Neural crest cell (in vitro differentiated cells): ENCODE results near the gene SMCO2. TPM values are rescaled to one million over a fixed set of nuclear protein-coding genes. Genes with fewer than 3 reads are reported as not detected.

Experiments
- DNase-seq: peaks from one replicate; pipeline ENCODE4 v3.0.0; 2021; ENCODE audit warnings: low read depth, mixed read lengths, low spot score
- H3K27ac Mint-ChIP-seq: one replicate; pipeline ENCODE4 v1.8.0; 2021; ENCODE audit warnings: mild to moderate bottlenecking, mixed read lengths; ENCODE audit not compliant: unreplicated experiment
- H3K27me3 Mint-ChIP-seq: 2 replicates; pipeline ENCODE4 v1.8.0; 2021; ENCODE audit warnings: low read depth, mild to moderate bottlenecking, mixed read lengths
- H3K36me3 Mint-ChIP-seq: 2 replicates; pipeline ENCODE4 v1.8.0; 2021; ENCODE audit warnings: low read depth, mild to moderate bottlenecking, mixed read lengths
- H3K4me1 Mint-ChIP-seq: 2 replicates; pipeline ENCODE4 v1.8.0; 2021; ENCODE audit warnings: mixed read lengths
- H3K4me3 Mint-ChIP-seq: one replicate; pipeline ENCODE4 v1.8.0; 2021; ENCODE audit warnings: mild to moderate bottlenecking, mixed read lengths
- H3K9me3 Mint-ChIP-seq: 2 replicates; pipeline ENCODE4 v1.8.0; 2021; ENCODE audit warnings: mixed read lengths
- CTCF ChIP-seq: fragments of 200-600 bp; sonication (generic); conservative IDR thresholded peaks from 2 replicates; pipeline ENCODE4 v1.5.0; 2021; ENCODE audit warnings: antibody characterized with exemption, mild to moderate bottlenecking
- total RNA-seq: library from RNA; stranded (reverse); gene quantifications from 2 replicates; pipeline ENCODE4 v1.2.1, GENCODE V29; 2021

Gene SMCO2
- total RNA-seq, 1 donor from 2014 or later: not detected

GRCh38 chr12:27502021-27502435 is 55.5 kb downstream of the SMCO2 start:
- Mint-ChIP-seq H3K27ac (no peak overlapping the region), H3K36me3 (peaks cover 6% of the 10 kb centered on the region), H3K27me3 (no peaks in the 10 kb centered on the region), H3K4me1 (no peaks in the 10 kb centered on the region), H3K9me3 (peaks cover 8% of the 10 kb centered on the region), H3K4me3 (no peak overlapping the region)
- no peak for DNase-seq
- TF ChIP-seq CTCF: no peak

GRCh38 chr12:27504507-27504906 is 58.0 kb downstream of the SMCO2 start:
- Mint-ChIP-seq H3K4me1 (no peaks in the 10 kb centered on the region), H3K9me3 (peaks cover 6% of the 10 kb centered on the region), H3K4me3 (no peak overlapping the region), H3K36me3 (peaks cover 6% of the 10 kb centered on the region), H3K27me3 (no peaks in the 10 kb centered on the region), H3K27ac (no peak overlapping the region)
- DNase-seq: no peak
- TF ChIP-seq CTCF: no peak

- Mint-ChIP-seq H3K4me1 (no peaks in the 10 kb centered on the region), H3K9me3 (peaks cover 6% of the 10 kb centered on the region), H3K27me3 (no peaks in the 10 kb centered on the region), H3K4me3 (no peak overlapping the region), H3K27ac (no peak overlapping the region), H3K36me3 (peaks cover 6% of the 10 kb centered on the region)
- no peak for TF ChIP-seq CTCF
- DNase-seq: no peak
Observed at GRCh38 chr12:27505109-27505508, 58.6 kb downstream of the SMCO2 start.

- TF ChIP-seq CTCF: no peak
- peaks cover 6% of the 10 kb centered on the region for H3K9me3 Mint-ChIP-seq
- no peak overlapping the region for H3K4me3 Mint-ChIP-seq
- H3K36me3 Mint-ChIP-seq: peaks cover 6% of the 10 kb centered on the region
- DNase-seq: no peak
- H3K4me1 Mint-ChIP-seq: no peaks in the 10 kb centered on the region
- H3K27me3 Mint-ChIP-seq: no peaks in the 10 kb centered on the region
- H3K27ac Mint-ChIP-seq: no peak overlapping the region
Observed at GRCh38 chr12:27505761-27506160, 59.2 kb downstream of the SMCO2 start.

- peaks cover 9% of the 10 kb centered on the region for H3K4me1 Mint-ChIP-seq
- H3K4me3 Mint-ChIP-seq: no peak overlapping the region
- peaks cover 6% of the 10 kb centered on the region for H3K9me3 Mint-ChIP-seq
- TF ChIP-seq CTCF: no peak
- H3K27me3 Mint-ChIP-seq: no peaks in the 10 kb centered on the region
- peaks cover 6% of the 10 kb centered on the region for H3K36me3 Mint-ChIP-seq
- DNase-seq: no peak
- H3K27ac Mint-ChIP-seq: no peak overlapping the region
Observed at GRCh38 chr12:27506645-27507189, 60.2 kb downstream of the SMCO2 start.
